ENCODE measurements around the gene PIP.

DNA sequence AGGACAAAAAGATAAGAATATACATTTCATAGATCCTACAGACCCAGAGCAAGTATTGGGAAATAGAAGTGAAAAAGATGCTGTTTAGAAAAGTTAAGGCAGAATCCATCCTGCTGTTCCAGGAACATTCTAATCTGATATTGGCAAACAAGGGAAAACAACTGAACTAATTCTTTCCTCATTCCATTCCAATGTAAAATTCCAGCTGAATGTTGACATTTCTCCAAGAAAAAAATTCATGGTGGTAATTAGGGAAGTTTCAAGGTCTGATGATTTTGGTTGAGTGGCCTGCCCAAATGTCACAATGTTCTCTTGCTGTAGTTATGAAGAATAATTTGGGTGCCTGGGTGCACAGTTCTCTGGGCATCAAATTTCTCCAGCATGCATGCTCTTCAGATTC lies 15.2 kb downstream of the PIP start:
- no peak for TF ChIP-seq POLR2A (IDR thresholded peaks at IDR 0.05; ENCODE audit: low read length)
- TF ChIP-seq, protein P1, sequence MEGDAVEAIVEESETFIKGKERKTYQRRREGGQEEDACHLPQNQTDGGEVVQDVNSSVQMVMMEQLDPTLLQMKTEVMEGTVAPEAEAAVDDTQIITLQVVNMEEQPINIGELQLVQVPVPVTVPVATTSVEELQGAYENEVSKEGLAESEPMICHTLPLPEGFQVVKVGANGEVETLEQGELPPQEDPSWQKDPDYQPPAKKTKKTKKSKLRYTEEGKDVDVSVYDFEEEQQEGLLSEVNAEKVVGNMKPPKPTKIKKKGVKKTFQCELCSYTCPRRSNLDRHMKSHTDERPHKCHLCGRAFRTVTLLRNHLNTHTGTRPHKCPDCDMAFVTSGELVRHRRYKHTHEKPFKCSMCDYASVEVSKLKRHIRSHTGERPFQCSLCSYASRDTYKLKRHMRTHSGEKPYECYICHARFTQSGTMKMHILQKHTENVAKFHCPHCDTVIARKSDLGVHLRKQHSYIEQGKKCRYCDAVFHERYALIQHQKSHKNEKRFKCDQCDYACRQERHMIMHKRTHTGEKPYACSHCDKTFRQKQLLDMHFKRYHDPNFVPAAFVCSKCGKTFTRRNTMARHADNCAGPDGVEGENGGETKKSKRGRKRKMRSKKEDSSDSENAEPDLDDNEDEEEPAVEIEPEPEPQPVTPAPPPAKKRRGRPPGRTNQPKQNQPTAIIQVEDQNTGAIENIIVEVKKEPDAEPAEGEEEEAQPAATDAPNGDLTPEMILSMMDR (IDR thresholded peaks at IDR 0.05): no peak
- no peak for TF ChIP-seq BHLHE40 (IDR thresholded peaks at IDR 0.05; ENCODE audit: low read depth, low read length)
- TF ChIP-seq KDM1A (IDR thresholded peaks at IDR 0.05; ENCODE audit: low read depth): no peak
- no peak for TF ChIP-seq RCOR1 (IDR thresholded peaks at IDR 0.05; ENCODE audit: low read depth, low read length)
- no peak for TF ChIP-seq CHD2 (IDR thresholded peaks at IDR 0.05; ENCODE audit: low read length, partially characterized antibody)
- no peak for TF ChIP-seq EP300 (IDR thresholded peaks at IDR 0.05)

Measured in A549 (cell line).